H9 (cell line): Measurements from ENCODE around the gene PAPLN. TPM values are rescaled to one million over a fixed set of nuclear protein-coding genes. Genes with fewer than 3 reads are reported as not detected.

ENCODE experiments used
- DNase-seq: peaks from one replicate; pipeline ENCODE4 v3.0.0-alpha.2; 2017
- H2AFZ ChIP-seq: one replicate; pipeline ENCODE4 v1.6.1; 2013; ENCODE audit warnings: mild to moderate bottlenecking, low read length, control low read depth, moderate library complexity
- H2AK5ac ChIP-seq: 2 replicates; pipeline ENCODE4 v1.6.1; 2013; ENCODE audit warnings: low read length, control low read depth, mixed read lengths; ENCODE audit not compliant: insufficient read length
- H2BK120ac ChIP-seq: one replicate; pipeline ENCODE4 v1.6.1; 2013; ENCODE audit warnings: low read depth, mild to moderate bottlenecking, low read length, control low read depth, inconsistent platforms; ENCODE audit not compliant: poor library complexity, severe bottlenecking
- H2BK12ac ChIP-seq: 2 replicates; pipeline ENCODE4 v1.6.1; 2013; ENCODE audit warnings: low read length, control low read depth, mixed read lengths, low read depth; ENCODE audit not compliant: insufficient read length
- H2BK15ac ChIP-seq: 2 replicates; pipeline ENCODE4 v1.6.1; 2013; ENCODE audit warnings: low read depth, low read length, control low read depth
- H2BK20ac ChIP-seq: one replicate; pipeline ENCODE4 v1.6.1; 2013; ENCODE audit warnings: low read depth, mild to moderate bottlenecking, low read length, control low read depth, inconsistent platforms; ENCODE audit not compliant: poor library complexity, severe bottlenecking
- H2BK5ac ChIP-seq: 2 replicates; pipeline ENCODE4 v1.6.1; 2013; ENCODE audit warnings: low read length, control low read depth, mixed read lengths; ENCODE audit not compliant: insufficient read length
- H3K14ac ChIP-seq: 2 replicates; pipeline ENCODE4 v1.6.1; 2013; ENCODE audit warnings: low read length, control low read depth; ENCODE audit not compliant: insufficient read depth
- H3K18ac ChIP-seq: 2 replicates; pipeline ENCODE4 v1.6.1; 2013; ENCODE audit warnings: low read depth, mild to moderate bottlenecking, mixed read lengths, low read length, control low read depth; ENCODE audit not compliant: insufficient read length
- H3K23ac ChIP-seq: 2 replicates; pipeline ENCODE4 v1.6.1; 2013; ENCODE audit warnings: low read length, control low read depth, mixed read lengths, low read depth; ENCODE audit not compliant: insufficient read length
- H3K23me2 ChIP-seq: 2 replicates; pipeline ENCODE4 v1.6.1; 2013; ENCODE audit warnings: low read depth, mild to moderate bottlenecking, mixed read lengths, low read length, control low read depth; ENCODE audit not compliant: insufficient read length, poor library complexity, severe bottlenecking
- H3K27ac ChIP-seq: 2 replicates; pipeline ENCODE4 v1.5.1; 2013; ENCODE audit warnings: low read length, control low read depth, mixed read lengths, low read depth; ENCODE audit not compliant: insufficient read length
- H3K27me3 ChIP-seq: 2 replicates; pipeline ENCODE4 v1.6.1; 2013; ENCODE audit warnings: low read length, control low read depth, inconsistent platforms; ENCODE audit not compliant: insufficient read depth
- H3K4ac ChIP-seq: 2 replicates; pipeline ENCODE4 v1.6.1; 2013; ENCODE audit warnings: low read depth, mild to moderate bottlenecking, control low read depth, inconsistent platforms, low read length, moderate library complexity
- H3K4me1 ChIP-seq: 2 replicates; pipeline ENCODE4 v1.6.1; 2013; ENCODE audit warnings: low read length, control low read depth, inconsistent platforms; ENCODE audit not compliant: insufficient read depth
- H3K4me2 ChIP-seq: 2 replicates; pipeline ENCODE4 v1.6.1; 2013; ENCODE audit warnings: low read length, control low read depth, mixed read lengths; ENCODE audit not compliant: insufficient read length, insufficient read depth
- H3K56ac ChIP-seq: 2 replicates; pipeline ENCODE4 v1.6.1; 2013; ENCODE audit warnings: low read depth, mild to moderate bottlenecking, mixed read lengths, low read length, control low read depth; ENCODE audit not compliant: insufficient read length
- H3K79me1 ChIP-seq: 2 replicates; pipeline ENCODE4 v1.6.1; 2013; ENCODE audit warnings: low read depth, mild to moderate bottlenecking, moderate library complexity, low read length, control low read depth, inconsistent platforms; ENCODE audit not compliant: insufficient read depth, poor library complexity, severe bottlenecking
- H3K79me2 ChIP-seq: 2 replicates; pipeline ENCODE4 v1.6.1; 2013; ENCODE audit warnings: low read length, control low read depth, inconsistent platforms; ENCODE audit not compliant: insufficient read depth
- H3K9ac ChIP-seq: 2 replicates; pipeline ENCODE4 v1.6.1; 2013; ENCODE audit warnings: low read length, control low read depth, mixed read lengths; ENCODE audit not compliant: insufficient read length; ENCODE audit errors: extremely low read depth
- H3K9me3 ChIP-seq: one replicate; pipeline ENCODE4 v1.6.1; 2013; ENCODE audit warnings: low read depth, low read length, inconsistent platforms; ENCODE audit not compliant: control insufficient read depth
- H3T11ph ChIP-seq: one replicate; pipeline ENCODE4 v1.6.1; 2013; ENCODE audit warnings: mild to moderate bottlenecking, low read length, control low read depth, inconsistent platforms
- H4K20me1 ChIP-seq: one replicate; pipeline ENCODE4 v1.6.1; 2013; ENCODE audit not compliant: control insufficient read depth, insufficient read length, insufficient read depth
- H4K5ac ChIP-seq: 2 replicates; pipeline ENCODE4 v1.6.1; 2013; ENCODE audit warnings: low read depth, mild to moderate bottlenecking, mixed read lengths, low read length, control low read depth; ENCODE audit not compliant: insufficient read length
- H4K8ac ChIP-seq: replicated peaks from 2 replicates; pipeline ENCODE4 v1.6.1; 2013; ENCODE audit warnings: low read length, control low read depth, mixed read lengths, low read depth; ENCODE audit not compliant: insufficient read length
- H4K91ac ChIP-seq: 2 replicates; pipeline ENCODE4 v1.6.1; 2013; ENCODE audit warnings: low read depth, mild to moderate bottlenecking, moderate library complexity, mixed read lengths, low read length, control low read depth; ENCODE audit not compliant: insufficient read length
- H3K27ac Mint-ChIP-seq, 3 experiments: 2 replicates in 2 of 3; 3 replicates in 1 of 3; pipeline ENCODE4 v1.8.0; 2020 to 2021; ENCODE audit warnings: mixed read lengths in 3 of 3, mild to moderate bottlenecking in 1 of 3, moderate library complexity in 1 of 3
- H3K27me3 Mint-ChIP-seq: 2 replicates; pipeline ENCODE4 v1.8.0; 2021; ENCODE audit warnings: low read depth, mild to moderate bottlenecking, moderate library complexity, mixed read lengths
- H3K36me3 Mint-ChIP-seq, 3 experiments: 2 replicates in 2 of 3; 3 replicates in 1 of 3; pipeline ENCODE4 v1.8.0; 2020 to 2021; ENCODE audit warnings: low read depth in 3 of 3, mixed read lengths in 3 of 3; ENCODE audit not compliant: insufficient read depth in 1 of 3
- H3K4me1 Mint-ChIP-seq, 2 experiments: 2 replicates each; pipeline ENCODE4 v1.8.0; 2020; ENCODE audit warnings: mixed read lengths in 2 of 2
- H3K4me3 Mint-ChIP-seq, 2 experiments: 2 replicates in 1 of 2; 3 replicates in 1 of 2; pipeline ENCODE4 v1.8.0; 2020 to 2021; ENCODE audit warnings: mild to moderate bottlenecking in 2 of 2, mixed read lengths in 2 of 2, moderate library complexity in 1 of 2
- H3K9me3 Mint-ChIP-seq, 2 experiments: 2 replicates in 1 of 2; 3 replicates in 1 of 2; pipeline ENCODE4 v1.8.0; 2020; ENCODE audit warnings: mild to moderate bottlenecking in 2 of 2, mixed read lengths in 2 of 2, moderate library complexity in 1 of 2
- CTCF ChIP-seq: fragments of 200-600 bp; sonication (generic); conservative IDR thresholded peaks from 3 replicates; pipeline ENCODE4 v1.8.0; 2021; ENCODE audit warnings: antibody characterized with exemption, mild to moderate bottlenecking
- WGBS: extraction: QIAGEN DNeasy Blood & Tissue Kit; methylation state at CpG from one replicate; pipeline ENCODE4 v1.1.7; 2013; ENCODE audit warnings: missing lambda C conversion rate, low lambda C conversion rate, mixed read lengths; ENCODE audit not compliant: insufficient read length; ENCODE audit errors: extremely low coverage; 5-methylcytosine and 5-hydroxymethylcytosine counted together
- total RNA-seq: library from RNA; stranded (reverse); gene quantifications from 2 replicates; pipeline ENCODE4 v1.2.1, GENCODE V29; 2021

Gene PAPLN
- total RNA-seq, 1 experiment from 2014 or later: 8.5 TPM

GRCh38 chr14:73312687-73313086 lies 75.4 kb downstream of the PAPLN start:
- H3K9me3 ChIP-seq: no peaks in the 10 kb centered on the region
- no peak overlapping the region for H2BK5ac ChIP-seq
- H3K4me2 ChIP-seq: no peak overlapping the region
- no peak overlapping the region for H4K5ac ChIP-seq
- Mint-ChIP-seq H3K4me3 (no peak overlapping the region), H3K36me3 (peaks cover 0 to 4% (median 0%) of the 10 kb centered on the region in 3 experiments; a peak in 2 of 7 replicates), H3K27ac (no peak overlapping the region), H3K4me1 (peaks cover 8 to 10% of the 10 kb centered on the region in 2 experiments), H3K9me3 (no peaks in the 10 kb centered on the region), H3K27me3 (no peaks in the 10 kb centered on the region)
- no peak overlapping the region for H3K56ac ChIP-seq
- no peak overlapping the region for H3K27ac ChIP-seq
- H3T11ph ChIP-seq: no peak overlapping the region
- H3K18ac ChIP-seq: no peak overlapping the region
- H3K79me2 ChIP-seq: no peaks in the 10 kb centered on the region
- TF ChIP-seq CTCF: no peak
- no CpG with 5 or more reads among the region's 3 CpGs for WGBS
- no peak overlapping the region for H2BK15ac ChIP-seq
- DNase-seq: no peak
- H4K20me1 ChIP-seq: no peaks in the 10 kb centered on the region
- no peak overlapping the region for H4K91ac ChIP-seq
- no peak overlapping the region for H3K14ac ChIP-seq
- peaks cover 2% of the 10 kb centered on the region; the same call in 1 of the 2 replicates for H3K4me1 ChIP-seq
- H2BK12ac ChIP-seq: no peak overlapping the region
- H3K23ac ChIP-seq: no peak overlapping the region
- no peak overlapping the region for H2BK20ac ChIP-seq
- no peak overlapping the region for H3K9ac ChIP-seq
- no peaks in the 10 kb centered on the region; the same call in 1 of the 2 replicates for H3K27me3 ChIP-seq
- no peak overlapping the region for H2BK120ac ChIP-seq
- no peak overlapping the region for H2AK5ac ChIP-seq
- H3K23me2 ChIP-seq: no peaks in the 10 kb centered on the region
- no peak overlapping the region for H4K8ac ChIP-seq
- no peaks in the 10 kb centered on the region for H3K79me1 ChIP-seq
- no peak overlapping the region for H2AFZ ChIP-seq
- H3K4ac ChIP-seq: no peak overlapping the region
